Measurements from ENCODE around the gene AKT1.

DNA sequence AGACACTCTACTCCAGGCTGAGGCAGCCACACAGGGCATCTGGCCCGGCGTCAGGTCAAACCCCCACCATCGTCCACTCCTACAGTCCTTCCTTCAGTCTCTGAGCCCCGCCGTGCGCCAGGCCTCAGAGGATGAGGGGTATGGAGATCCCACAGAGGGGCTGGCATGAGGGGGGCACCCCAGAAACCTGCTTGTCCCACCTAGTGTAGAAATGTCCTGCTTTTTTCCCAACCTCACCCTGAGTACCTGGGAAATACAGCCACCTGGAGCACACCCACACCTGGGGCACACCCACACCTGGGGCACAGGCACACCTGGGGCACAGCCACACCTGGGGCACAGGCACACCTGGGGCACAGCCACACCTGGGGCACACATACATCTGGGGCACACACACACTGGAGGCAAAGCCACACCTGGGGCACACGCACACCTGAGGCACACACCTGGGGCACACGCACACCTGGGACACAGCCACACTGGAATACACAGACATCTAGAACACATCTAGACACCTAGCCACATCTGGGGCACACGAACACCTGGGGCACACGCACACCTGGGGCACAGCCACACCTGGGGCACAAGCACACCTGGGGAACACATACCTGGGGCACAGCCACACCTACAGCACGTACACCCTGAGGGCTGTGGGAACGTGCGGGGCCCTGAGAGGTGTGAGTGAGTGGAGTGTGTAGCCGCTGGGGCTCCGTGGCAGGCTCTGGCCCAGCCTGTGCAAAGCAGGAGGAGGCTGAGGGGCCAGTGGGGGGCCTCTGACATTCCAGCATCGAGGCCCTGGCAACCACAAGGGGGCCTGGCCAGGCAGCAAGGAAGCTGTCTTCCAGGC lies 18.4 kb downstream of the AKT1 start:
- TF ChIP-seq, protein P1, sequence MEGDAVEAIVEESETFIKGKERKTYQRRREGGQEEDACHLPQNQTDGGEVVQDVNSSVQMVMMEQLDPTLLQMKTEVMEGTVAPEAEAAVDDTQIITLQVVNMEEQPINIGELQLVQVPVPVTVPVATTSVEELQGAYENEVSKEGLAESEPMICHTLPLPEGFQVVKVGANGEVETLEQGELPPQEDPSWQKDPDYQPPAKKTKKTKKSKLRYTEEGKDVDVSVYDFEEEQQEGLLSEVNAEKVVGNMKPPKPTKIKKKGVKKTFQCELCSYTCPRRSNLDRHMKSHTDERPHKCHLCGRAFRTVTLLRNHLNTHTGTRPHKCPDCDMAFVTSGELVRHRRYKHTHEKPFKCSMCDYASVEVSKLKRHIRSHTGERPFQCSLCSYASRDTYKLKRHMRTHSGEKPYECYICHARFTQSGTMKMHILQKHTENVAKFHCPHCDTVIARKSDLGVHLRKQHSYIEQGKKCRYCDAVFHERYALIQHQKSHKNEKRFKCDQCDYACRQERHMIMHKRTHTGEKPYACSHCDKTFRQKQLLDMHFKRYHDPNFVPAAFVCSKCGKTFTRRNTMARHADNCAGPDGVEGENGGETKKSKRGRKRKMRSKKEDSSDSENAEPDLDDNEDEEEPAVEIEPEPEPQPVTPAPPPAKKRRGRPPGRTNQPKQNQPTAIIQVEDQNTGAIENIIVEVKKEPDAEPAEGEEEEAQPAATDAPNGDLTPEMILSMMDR (IDR thresholded peaks at IDR 0.05; ENCODE audit: low read length) = no peak
- TF ChIP-seq EZH2phosphoT487 (IDR thresholded peaks at IDR 0.05; ENCODE audit: low read length) = no peak
- no peak for TF ChIP-seq EZH2 (optimal IDR thresholded peaks at IDR 0.05; ENCODE audit: low read depth, low read length)
